ENCODE results near the gene HSD17B12. TPM values are rescaled to one million over a fixed set of nuclear protein-coding genes. Genes with fewer than 3 reads are reported as not detected.
A peak's percentile ranks its signal among the peaks of the same experiment; 100 is the strongest.

Gene HSD17B12
- total and polyA plus RNA-seq, 4 donors = 87.9 to 172 (median 89.8) TPM

DNA sequence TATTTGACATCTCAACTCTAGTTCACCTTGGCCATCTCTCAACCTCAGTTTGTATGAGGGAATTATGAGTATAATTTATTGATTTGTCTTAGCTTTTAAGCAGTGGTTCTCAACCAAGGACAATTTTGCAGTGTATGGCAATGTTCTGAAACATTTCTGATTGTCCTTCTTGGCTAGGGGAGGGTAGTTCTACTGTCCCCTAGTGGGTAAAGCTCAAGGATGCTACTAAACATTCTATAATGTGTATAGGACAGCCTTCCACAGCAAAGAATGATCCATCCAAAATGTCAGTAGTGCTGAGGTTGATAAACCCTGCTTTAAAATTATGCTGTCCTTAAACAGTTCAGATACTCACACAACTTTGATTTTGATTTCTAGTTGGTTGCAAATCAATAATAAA, 122.0 kb downstream of the HSD17B12 start:
- Histone ChIP-seq H3K27ac (ENCODE audit: low read depth, low read length) (no peak overlapping the region), H3K36me3 (ENCODE audit: control insufficient read depth, insufficient read depth, low read length) (no peaks in the 10 kb centered on the region)

DNA sequence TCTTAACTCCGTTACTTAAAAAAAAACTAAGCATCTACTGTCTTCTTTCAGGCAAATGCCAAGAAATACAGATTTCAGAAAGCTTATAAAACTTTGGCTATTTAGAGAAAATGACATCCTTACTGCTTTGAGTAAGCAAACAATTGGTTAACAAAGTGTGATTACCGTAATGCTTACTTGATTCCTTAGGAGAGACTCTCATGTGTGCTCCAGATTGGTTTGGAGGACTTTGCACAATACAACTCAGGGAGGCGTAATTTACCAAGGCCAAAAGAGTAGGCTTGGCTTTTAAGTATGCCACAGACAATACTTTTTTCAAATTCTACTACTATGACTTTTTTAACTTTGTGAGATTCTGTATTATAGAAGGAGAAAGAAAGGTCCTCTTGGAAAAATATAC, 123.2 kb downstream of the HSD17B12 start:
- Histone ChIP-seq H3K9me3 (ENCODE audit: control insufficient read depth, insufficient read depth, low read length) (no peaks in the 10 kb centered on the region), H3K36me3 (ENCODE audit: control insufficient read depth, insufficient read depth, low read length) (no peaks in the 10 kb centered on the region), H3K4me1 (ENCODE audit: control insufficient read depth, insufficient read depth, low read length) (no peaks in the 10 kb centered on the region), H3K4me3 (ENCODE audit: low read depth, low read length) (no peak overlapping the region), H3K27me3 (ENCODE audit: control insufficient read depth, insufficient read depth, low read length) (no peaks in the 10 kb centered on the region), H3K27ac (ENCODE audit: low read depth, low read length) (no peak overlapping the region)
- no peak for DNase-seq (ENCODE audit: low read depth in 4 of 6, low spot score in 6 of 6)
- WGBS (ENCODE audit: insufficient coverage) = no CpG with 5 or more reads among the region's 3 CpGs

More for the DNA sequence above, 122.0 kb downstream of the HSD17B12 start:
- no peaks in the 10 kb centered on the region for H3K9me3 ChIP-seq (ENCODE audit: control insufficient read depth, insufficient read depth, low read length)
- H3K4me3 ChIP-seq (ENCODE audit: low read depth, low read length) = no peak overlapping the region
- no peaks in the 10 kb centered on the region for H3K4me1 ChIP-seq (ENCODE audit: control insufficient read depth, insufficient read depth, low read length)
- DNase-seq (ENCODE audit: low read depth in 4 of 6, low spot score in 6 of 6) = no peak
- no peaks in the 10 kb centered on the region for H3K27me3 ChIP-seq (ENCODE audit: control insufficient read depth, insufficient read depth, low read length)

DNA sequence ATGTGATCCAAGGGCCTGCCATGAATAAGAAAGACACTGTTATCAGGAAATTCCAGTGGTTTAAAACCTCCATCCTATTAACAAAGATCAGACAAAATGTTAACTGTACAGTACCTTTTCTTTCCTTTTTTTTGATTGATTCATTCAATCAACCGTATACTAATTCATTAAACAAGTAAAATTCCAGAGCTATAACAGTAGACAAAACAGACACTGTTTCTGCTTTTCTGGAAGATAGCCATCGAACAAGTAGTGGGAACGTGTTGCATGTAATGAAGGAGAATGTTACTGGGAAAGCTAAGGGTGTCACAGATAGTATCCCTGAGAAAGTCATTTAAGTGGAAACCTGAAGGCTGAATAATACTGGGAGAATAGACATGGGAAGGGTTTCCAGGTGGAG, 126.4 kb downstream of the HSD17B12 start:
- 58% methylated on average over 2 of the region's 3 CpGs for WGBS (ENCODE audit: insufficient coverage)
- DNase-seq (ENCODE audit: low read depth in 4 of 6, low spot score in 6 of 6) = no peak

DNA sequence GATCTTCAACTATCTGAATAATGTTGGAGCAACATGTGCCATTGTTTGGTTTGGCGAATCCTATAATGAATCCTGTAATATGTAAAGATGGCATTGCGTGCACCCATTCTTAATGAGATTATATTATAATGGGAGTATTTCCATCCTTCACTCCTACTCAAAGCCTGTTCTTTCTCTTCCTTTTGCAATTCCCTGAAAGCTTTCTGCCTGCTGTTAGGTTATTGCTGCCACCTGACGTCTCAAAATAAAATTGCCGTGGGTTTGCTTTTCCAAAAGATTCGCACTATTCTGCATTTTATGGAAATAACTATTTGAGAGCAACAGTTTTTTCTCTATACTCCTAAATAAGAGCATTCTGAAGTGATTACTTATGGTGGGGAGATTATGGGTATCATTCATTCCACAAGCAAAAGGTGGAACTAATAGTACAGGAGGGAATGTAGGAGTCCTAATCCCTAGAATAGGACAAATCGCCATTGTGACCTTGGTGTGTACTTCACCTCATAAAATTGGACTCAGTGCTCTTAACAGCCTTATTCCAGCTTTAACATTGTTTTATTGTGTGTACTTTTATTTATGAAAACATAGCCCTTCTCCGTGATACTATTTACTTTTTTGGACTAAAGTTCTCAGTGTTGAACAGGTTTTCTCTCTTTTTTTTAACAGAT, 130.5 kb downstream of the HSD17B12 start:
- Histone ChIP-seq H3K36me3 (ENCODE audit: control insufficient read depth, insufficient read depth, low read length) (no peaks in the 10 kb centered on the region), H3K27ac (ENCODE audit: low read depth, low read length) (no peak overlapping the region), H3K4me3 (ENCODE audit: low read depth, low read length) (no peak overlapping the region), H3K27me3 (ENCODE audit: control insufficient read depth, insufficient read depth, low read length) (no peaks in the 10 kb centered on the region), H3K9me3 (ENCODE audit: control insufficient read depth, insufficient read depth, low read length) (no peaks in the 10 kb centered on the region), H3K4me1 (ENCODE audit: control insufficient read depth, insufficient read depth, low read length) (no peaks in the 10 kb centered on the region)
- peak in 2 of 6 donors; percentile 58 to 73 for DNase-seq (ENCODE audit: low read depth in 4 of 6, low spot score in 6 of 6)
- WGBS (ENCODE audit: insufficient coverage) = no CpG with 5 or more reads among the region's 7 CpGs

More for the DNA sequence above, 126.4 kb downstream of the HSD17B12 start:
- H3K27ac ChIP-seq (ENCODE audit: low read depth, low read length) = no peak overlapping the region
- no peak overlapping the region for H3K4me3 ChIP-seq (ENCODE audit: low read depth, low read length)
- no peaks in the 10 kb centered on the region for H3K4me1 ChIP-seq (ENCODE audit: control insufficient read depth, insufficient read depth, low read length)
- H3K27me3 ChIP-seq (ENCODE audit: control insufficient read depth, insufficient read depth, low read length) = no peaks in the 10 kb centered on the region
- H3K36me3 ChIP-seq (ENCODE audit: control insufficient read depth, insufficient read depth, low read length) = no peaks in the 10 kb centered on the region
- no peaks in the 10 kb centered on the region for H3K9me3 ChIP-seq (ENCODE audit: control insufficient read depth, insufficient read depth, low read length)

DNA sequence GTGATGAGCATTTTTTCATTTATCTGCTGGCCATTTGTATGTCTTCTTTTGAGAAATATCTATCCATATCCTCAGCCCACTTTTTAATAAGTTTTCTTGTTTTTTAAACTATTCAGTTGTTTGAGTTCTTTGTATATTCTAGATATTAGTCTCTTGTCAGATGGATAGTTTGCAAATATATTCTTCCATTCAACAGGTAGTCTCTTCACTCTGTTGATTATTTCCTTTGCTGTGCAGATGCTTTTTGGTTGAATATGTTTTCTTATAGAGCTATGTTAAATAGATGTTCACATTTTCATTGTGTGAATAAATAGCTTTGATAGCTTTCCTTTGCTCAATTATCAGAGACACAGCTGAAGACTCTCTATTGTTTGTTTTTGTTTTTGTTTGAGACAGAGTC, 131.9 kb downstream of the HSD17B12 start:
- no peak overlapping the region for H3K27ac ChIP-seq (ENCODE audit: low read depth, low read length)
- H3K9me3 ChIP-seq (ENCODE audit: control insufficient read depth, insufficient read depth, low read length) = no peaks in the 10 kb centered on the region
- no peaks in the 10 kb centered on the region for H3K36me3 ChIP-seq (ENCODE audit: control insufficient read depth, insufficient read depth, low read length)
- DNase-seq (ENCODE audit: low read depth in 4 of 6, low spot score in 6 of 6) = no peak
- H3K4me1 ChIP-seq (ENCODE audit: control insufficient read depth, insufficient read depth, low read length) = no peaks in the 10 kb centered on the region
- no peaks in the 10 kb centered on the region for H3K27me3 ChIP-seq (ENCODE audit: control insufficient read depth, insufficient read depth, low read length)
- no peak overlapping the region for H3K4me3 ChIP-seq (ENCODE audit: low read depth, low read length)

DNA sequence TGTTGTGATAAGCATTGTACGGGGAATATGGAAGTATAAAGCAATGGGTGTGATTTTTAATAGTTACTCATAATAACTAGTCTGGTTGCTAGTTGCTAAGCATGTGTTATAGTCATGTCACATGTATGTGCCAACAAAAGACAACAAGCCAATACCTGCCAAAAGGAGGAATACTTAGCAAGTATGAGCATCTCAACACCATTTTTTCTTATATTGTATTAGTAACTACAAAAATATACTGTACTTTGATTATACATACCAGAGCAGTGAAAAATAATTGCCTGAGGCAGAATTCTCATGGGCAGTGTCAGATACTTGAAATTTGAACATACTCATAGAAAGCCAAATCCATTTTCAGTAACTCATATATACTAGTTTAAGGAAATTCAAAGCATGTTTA, 137.7 kb downstream of the HSD17B12 start:
- H3K36me3 ChIP-seq (ENCODE audit: control insufficient read depth, insufficient read depth, low read length) = no peaks in the 10 kb centered on the region
- H3K27ac ChIP-seq (ENCODE audit: low read depth, low read length) = no peak overlapping the region
- H3K4me1 ChIP-seq (ENCODE audit: control insufficient read depth, insufficient read depth, low read length) = no peaks in the 10 kb centered on the region
- H3K9me3 ChIP-seq (ENCODE audit: control insufficient read depth, insufficient read depth, low read length) = no peaks in the 10 kb centered on the region
- no peaks in the 10 kb centered on the region for H3K27me3 ChIP-seq (ENCODE audit: control insufficient read depth, insufficient read depth, low read length)
- no peak for DNase-seq (ENCODE audit: low read depth in 4 of 6, low spot score in 6 of 6)
- WGBS (ENCODE audit: insufficient coverage) = no CpG with 5 or more reads among the region's 1 CpG
- no peak overlapping the region for H3K4me3 ChIP-seq (ENCODE audit: low read depth, low read length)

DNA sequence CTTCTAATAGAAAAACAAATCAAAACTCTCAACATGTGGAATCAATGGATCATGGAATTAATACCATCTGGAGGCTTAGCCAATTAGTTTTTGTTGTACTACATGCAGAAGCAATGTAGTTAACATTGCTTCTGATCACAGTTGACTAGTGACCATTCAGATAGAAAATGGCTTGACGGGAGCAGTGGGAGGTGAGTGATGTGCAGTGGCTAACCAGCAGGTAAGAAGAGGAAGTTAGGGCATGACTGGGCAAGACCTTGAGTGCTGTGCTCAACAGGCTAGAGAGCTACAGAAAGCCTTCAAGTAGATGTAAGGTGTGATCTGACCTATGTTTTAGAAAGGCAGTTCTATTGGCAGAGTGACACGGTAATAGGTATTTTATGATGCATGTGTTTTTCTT, 139.4 kb downstream of the HSD17B12 start:
- Histone ChIP-seq H3K9me3 (ENCODE audit: control insufficient read depth, insufficient read depth, low read length) (no peaks in the 10 kb centered on the region), H3K4me3 (ENCODE audit: low read depth, low read length) (no peak overlapping the region), H3K4me1 (ENCODE audit: control insufficient read depth, insufficient read depth, low read length) (no peaks in the 10 kb centered on the region), H3K27ac (ENCODE audit: low read depth, low read length) (no peak overlapping the region), H3K27me3 (ENCODE audit: control insufficient read depth, insufficient read depth, low read length) (no peaks in the 10 kb centered on the region), H3K36me3 (ENCODE audit: control insufficient read depth, insufficient read depth, low read length) (no peaks in the 10 kb centered on the region)
- WGBS (ENCODE audit: insufficient coverage) = 89% methylated on average over 1 of the region's 2 CpGs
- DNase-seq (ENCODE audit: low read depth in 4 of 6, low spot score in 6 of 6) = peak in 1 of 6 donors; percentile 14

DNA sequence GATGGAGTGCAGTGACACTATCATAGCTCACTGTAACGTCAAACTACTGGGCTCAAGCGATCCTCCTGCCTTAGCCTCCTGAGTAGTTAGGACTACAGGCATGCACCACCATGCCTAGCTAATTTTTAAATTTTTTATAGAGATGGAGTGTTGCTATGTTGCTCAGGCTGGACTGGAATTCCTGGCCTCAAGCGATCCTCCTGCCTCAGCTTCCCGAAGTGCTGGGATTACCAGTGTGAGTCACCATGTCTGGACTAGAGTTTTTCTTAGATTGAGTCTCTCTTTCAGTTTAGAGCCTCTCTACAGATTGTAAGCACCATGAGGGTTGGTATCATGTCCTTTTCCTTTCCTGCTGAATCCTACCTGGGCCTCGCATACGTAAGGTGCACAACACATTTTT, 142.8 kb downstream of the HSD17B12 start:
- Histone ChIP-seq H3K36me3 (ENCODE audit: control insufficient read depth, insufficient read depth, low read length) (no peaks in the 10 kb centered on the region), H3K4me1 (ENCODE audit: control insufficient read depth, insufficient read depth, low read length) (no peaks in the 10 kb centered on the region), H3K9me3 (ENCODE audit: control insufficient read depth, insufficient read depth, low read length) (no peaks in the 10 kb centered on the region), H3K27me3 (ENCODE audit: control insufficient read depth, insufficient read depth, low read length) (no peaks in the 10 kb centered on the region), H3K4me3 (ENCODE audit: low read depth, low read length) (no peak overlapping the region), H3K27ac (ENCODE audit: low read depth, low read length) (no peak overlapping the region)
- WGBS (ENCODE audit: insufficient coverage) = 100% methylated on average over 2 of the region's 6 CpGs
- DNase-seq (ENCODE audit: low read depth in 4 of 6, low spot score in 6 of 6) = no peak

DNA sequence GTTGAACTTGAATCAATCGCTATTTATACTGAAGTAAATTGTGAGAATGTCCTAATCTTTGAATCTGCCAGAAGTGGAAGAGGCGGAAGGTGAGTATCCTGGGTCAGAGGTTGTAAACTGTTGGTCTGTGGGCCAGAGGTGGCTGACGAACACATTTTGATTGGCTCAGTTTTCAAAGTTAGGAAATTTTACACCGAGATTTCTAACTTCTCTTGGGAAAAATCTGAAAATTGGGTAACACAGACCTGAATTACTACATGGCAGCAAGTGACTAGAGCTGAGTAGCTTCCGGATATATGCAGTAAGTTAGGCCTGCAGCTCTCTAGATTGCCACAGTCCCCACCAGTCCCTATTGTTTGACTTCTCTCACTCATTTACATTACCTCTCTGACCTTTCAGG, 143.3 kb downstream of the HSD17B12 start:
- H3K4me1 ChIP-seq (ENCODE audit: control insufficient read depth, insufficient read depth, low read length) = no peaks in the 10 kb centered on the region
- H3K9me3 ChIP-seq (ENCODE audit: control insufficient read depth, insufficient read depth, low read length) = no peaks in the 10 kb centered on the region
- 96% methylated on average over 5 of the region's 5 CpGs for WGBS (ENCODE audit: insufficient coverage)
- no peaks in the 10 kb centered on the region for H3K27me3 ChIP-seq (ENCODE audit: control insufficient read depth, insufficient read depth, low read length)
- H3K36me3 ChIP-seq (ENCODE audit: control insufficient read depth, insufficient read depth, low read length) = no peaks in the 10 kb centered on the region
- no peak overlapping the region for H3K4me3 ChIP-seq (ENCODE audit: low read depth, low read length)
- no peak for DNase-seq (ENCODE audit: low read depth in 4 of 6, low spot score in 6 of 6)
- no peak overlapping the region for H3K27ac ChIP-seq (ENCODE audit: low read depth, low read length)

DNA sequence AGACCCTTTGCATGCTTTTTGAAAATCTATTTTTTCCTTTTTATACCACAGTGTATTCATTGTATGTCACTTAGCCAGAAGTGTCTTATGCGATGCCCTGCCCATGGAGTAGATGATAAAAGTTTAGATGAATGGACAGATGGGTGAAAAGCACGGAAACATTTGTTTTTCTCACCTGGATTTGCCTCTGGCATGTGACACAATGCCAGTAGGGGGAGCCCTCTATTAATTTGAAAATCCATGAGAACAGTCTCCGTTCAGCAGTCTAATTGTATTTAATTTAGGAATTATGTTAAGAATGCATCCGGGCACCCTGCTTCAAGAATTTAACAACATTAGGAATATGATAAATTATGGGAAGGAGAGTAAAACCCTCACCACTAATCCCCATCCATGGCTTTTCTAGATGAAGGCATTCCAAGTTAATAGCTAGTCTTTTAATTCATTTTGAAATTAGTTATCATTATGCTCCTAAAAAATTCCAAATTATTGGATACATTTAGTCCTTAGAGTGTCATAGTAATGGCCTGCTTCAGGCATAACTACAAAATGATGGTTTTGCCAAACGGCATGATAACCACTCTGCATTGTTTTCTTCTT, 144.8 kb downstream of the HSD17B12 start:
- WGBS (ENCODE audit: insufficient coverage) = no CpG with 5 or more reads among the region's 5 CpGs
- Histone ChIP-seq H3K4me3 (ENCODE audit: low read depth, low read length) (no peak overlapping the region), H3K36me3 (ENCODE audit: control insufficient read depth, insufficient read depth, low read length) (no peaks in the 10 kb centered on the region), H3K9me3 (ENCODE audit: control insufficient read depth, insufficient read depth, low read length) (no peaks in the 10 kb centered on the region), H3K27me3 (ENCODE audit: control insufficient read depth, insufficient read depth, low read length) (no peaks in the 10 kb centered on the region), H3K4me1 (ENCODE audit: control insufficient read depth, insufficient read depth, low read length) (no peaks in the 10 kb centered on the region), H3K27ac (ENCODE audit: low read depth, low read length) (no peak overlapping the region)
- DNase-seq (ENCODE audit: low read depth in 4 of 6, low spot score in 6 of 6) = peak in 2 of 6 donors; percentile 21 to 47
